Loucy (cell line): ENCODE results near the gene KLHL30.

Source experiments
- H2AFZ ChIP-seq: fragments of 200-600 bp; sonication (generic); 2 replicates; pipeline ENCODE4 v1.6.0; 2016; ENCODE audit warnings: antibody characterized with exemption, mild to moderate bottlenecking, low read length, moderate library complexity
- H3F3A ChIP-seq: fragments of 200-600 bp; 2 replicates; pipeline ENCODE4 v1.6.0; 2016; ENCODE audit warnings: antibody characterized with exemption, low read depth, mild to moderate bottlenecking
- H3K27me3 ChIP-seq: fragments of 200-600 bp; sonication (generic); 2 replicates; pipeline ENCODE4 v1.6.1; 2014; ENCODE audit warnings: low read length, mild to moderate bottlenecking; ENCODE audit not compliant: insufficient read depth, poor library complexity, severe bottlenecking
- H3K36me3 ChIP-seq: fragments of 200-600 bp; sonication (generic); 2 replicates; pipeline ENCODE4 v1.6.1; 2016; ENCODE audit warnings: low read length; ENCODE audit not compliant: insufficient read depth
- H3K4me1 ChIP-seq: fragments of 200-600 bp; sonication (generic); 2 replicates; pipeline ENCODE4 v1.5.1; 2014; ENCODE audit warnings: low read length, mild to moderate bottlenecking; ENCODE audit not compliant: insufficient read depth, poor library complexity, severe bottlenecking
- H3K4me2 ChIP-seq: fragments of 200-600 bp; sonication (generic); 2 replicates; pipeline ENCODE4 v1.6.0; 2014; ENCODE audit warnings: antibody characterized with exemption, low read length, low read depth, mild to moderate bottlenecking; ENCODE audit not compliant: poor library complexity, severe bottlenecking
- H3K4me3 ChIP-seq: fragments of 200-600 bp; sonication (generic); 2 replicates; pipeline ENCODE4 v1.5.1; 2014; ENCODE audit warnings: low read length, mild to moderate bottlenecking, mixed read lengths; ENCODE audit not compliant: poor library complexity, severe bottlenecking
- H3K79me2 ChIP-seq: fragments of 200-600 bp; sonication (generic); 2 replicates; pipeline ENCODE4 v1.6.1; 2014; ENCODE audit warnings: low read length; ENCODE audit not compliant: insufficient read depth
- H3K9ac ChIP-seq: fragments of 200-600 bp; sonication (generic); 2 replicates; pipeline ENCODE4 v1.6.0; 2014; ENCODE audit warnings: mild to moderate bottlenecking, low read depth, low read length, moderate library complexity; ENCODE audit not compliant: poor library complexity, severe bottlenecking
- H3K9me2 ChIP-seq: fragments of 200-600 bp; sonication (generic); replicated peaks from 2 replicates; pipeline ENCODE4 v1.6.1; 2016; ENCODE audit warnings: low read depth, low read length, mixed read lengths
- H3K9me3 ChIP-seq: fragments of 200-600 bp; sonication (generic); 2 replicates; pipeline ENCODE4 v1.6.1; 2014; ENCODE audit warnings: mild to moderate bottlenecking, antibody characterized with exemption, low read length, low read depth; ENCODE audit not compliant: insufficient read depth
- H4K20me1 ChIP-seq: fragments of 200-600 bp; sonication (generic); 2 replicates; pipeline ENCODE4 v1.6.0; 2014; ENCODE audit warnings: antibody characterized with exemption, low read length, mild to moderate bottlenecking; ENCODE audit not compliant: insufficient read depth, poor library complexity, severe bottlenecking
- EZH2phosphoT487 ChIP-seq: fragments of 200-600 bp; IDR thresholded peaks from 2 replicates; pipeline ENCODE4 v1.6.1; 2018; ENCODE audit warnings: antibody characterized with exemption, mild to moderate bottlenecking, moderate library complexity, borderline replicate concordance
- TF ChIP-seq, protein P1 (sequence below): fragments of 200-600 bp; sonication (generic); conservative IDR thresholded peaks from 2 replicates; pipeline ENCODE4 v1.5.1; 2014; ENCODE audit warnings: mild to moderate bottlenecking, antibody characterized with exemption, low read length

KLHL30 gene

DNA sequence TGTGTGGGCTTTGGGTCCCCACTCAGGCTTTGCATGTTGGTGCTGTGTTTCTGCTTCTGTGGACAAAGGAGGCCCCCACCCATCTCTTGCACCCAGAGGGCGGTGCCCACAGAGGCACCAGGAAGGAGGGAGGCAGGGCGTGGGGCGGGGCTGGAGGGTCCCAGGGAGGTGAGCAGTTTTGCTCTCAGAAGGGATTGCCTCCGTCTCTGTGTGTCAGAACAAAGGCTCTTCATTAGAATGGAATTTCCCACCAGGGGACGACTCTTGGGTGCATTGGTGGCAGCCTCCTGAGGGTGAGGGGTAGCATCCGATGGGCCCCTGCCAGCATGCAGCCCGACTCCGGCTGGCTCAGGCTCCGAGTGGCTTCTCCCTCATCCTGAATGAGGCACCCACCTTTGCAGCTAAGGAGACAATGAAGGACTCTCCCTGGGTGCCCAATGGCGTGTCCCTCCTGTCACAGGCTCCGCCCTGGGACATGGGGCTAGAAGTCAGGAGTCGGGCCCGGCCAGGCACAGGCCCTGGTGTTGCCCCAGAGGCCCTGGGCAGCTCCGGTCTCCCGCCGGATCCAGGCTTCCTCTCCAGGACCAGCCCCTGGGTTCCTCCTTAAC, 13.3 kb downstream of the KLHL30 start:
- no peak for TF ChIP-seq EZH2phosphoT487
- TF ChIP-seq, protein P1, sequence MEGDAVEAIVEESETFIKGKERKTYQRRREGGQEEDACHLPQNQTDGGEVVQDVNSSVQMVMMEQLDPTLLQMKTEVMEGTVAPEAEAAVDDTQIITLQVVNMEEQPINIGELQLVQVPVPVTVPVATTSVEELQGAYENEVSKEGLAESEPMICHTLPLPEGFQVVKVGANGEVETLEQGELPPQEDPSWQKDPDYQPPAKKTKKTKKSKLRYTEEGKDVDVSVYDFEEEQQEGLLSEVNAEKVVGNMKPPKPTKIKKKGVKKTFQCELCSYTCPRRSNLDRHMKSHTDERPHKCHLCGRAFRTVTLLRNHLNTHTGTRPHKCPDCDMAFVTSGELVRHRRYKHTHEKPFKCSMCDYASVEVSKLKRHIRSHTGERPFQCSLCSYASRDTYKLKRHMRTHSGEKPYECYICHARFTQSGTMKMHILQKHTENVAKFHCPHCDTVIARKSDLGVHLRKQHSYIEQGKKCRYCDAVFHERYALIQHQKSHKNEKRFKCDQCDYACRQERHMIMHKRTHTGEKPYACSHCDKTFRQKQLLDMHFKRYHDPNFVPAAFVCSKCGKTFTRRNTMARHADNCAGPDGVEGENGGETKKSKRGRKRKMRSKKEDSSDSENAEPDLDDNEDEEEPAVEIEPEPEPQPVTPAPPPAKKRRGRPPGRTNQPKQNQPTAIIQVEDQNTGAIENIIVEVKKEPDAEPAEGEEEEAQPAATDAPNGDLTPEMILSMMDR: no peak
- Histone ChIP-seq H3K9me2 (no peaks in the 10 kb centered on the region), H3K9ac (no peak overlapping the region), H3F3A (no peaks in the 10 kb centered on the region), H4K20me1 (no peaks in the 10 kb centered on the region), H2AFZ (no peak overlapping the region), H3K9me3 (no peaks in the 10 kb centered on the region), H3K4me3 (no peak overlapping the region), H3K27me3 (no peaks in the 10 kb centered on the region), H3K79me2 (no peaks in the 10 kb centered on the region), H3K36me3 (no peaks in the 10 kb centered on the region), H3K4me1 (no peaks in the 10 kb centered on the region), H3K4me2 (no peak overlapping the region)

DNA sequence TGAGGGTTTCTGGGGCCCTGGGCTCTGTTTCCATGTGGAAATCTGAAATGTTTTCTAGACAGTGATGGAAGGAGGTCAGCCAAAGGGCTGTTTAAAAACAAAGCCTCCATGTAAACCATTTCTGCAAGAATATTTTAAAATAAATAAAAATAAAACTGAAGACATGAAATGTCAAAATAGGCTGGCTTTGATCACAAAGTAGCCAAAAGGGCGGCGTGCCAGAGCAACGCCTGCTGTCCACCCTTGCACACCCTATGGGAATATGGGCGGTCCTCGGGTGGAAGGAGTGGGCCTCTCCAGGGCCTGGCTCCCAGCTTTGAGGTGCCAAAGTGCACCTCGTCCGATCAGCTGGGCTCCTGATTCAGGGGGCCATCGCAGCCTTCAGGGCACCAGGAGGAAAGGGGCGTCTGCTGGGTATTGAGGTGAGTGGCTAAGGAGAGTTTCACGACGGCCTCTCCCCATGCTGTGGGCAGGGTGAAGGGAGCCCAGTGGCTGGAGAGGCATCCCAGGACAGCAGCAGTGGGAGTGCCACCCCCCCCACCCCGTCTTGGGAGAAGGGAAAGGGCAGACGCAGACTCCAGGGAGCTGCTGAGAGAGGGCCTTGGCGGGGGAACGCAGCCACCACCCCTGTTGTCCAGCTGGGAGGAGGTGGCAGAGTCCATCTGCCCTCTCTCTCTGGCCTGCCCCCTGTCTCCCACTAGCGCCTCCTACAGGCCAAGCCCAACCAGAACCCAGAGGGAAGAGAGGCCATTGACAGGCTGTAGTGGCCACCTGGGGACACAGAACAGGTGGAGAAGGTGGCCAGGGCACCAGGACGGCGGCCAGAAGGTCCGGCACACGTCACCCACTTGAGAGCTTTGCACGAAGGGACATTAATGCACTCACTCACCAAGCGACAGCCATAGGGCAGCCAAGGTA, 14.6 kb downstream of the KLHL30 start:
- Histone ChIP-seq H4K20me1 (no peaks in the 10 kb centered on the region), H3K9me2 (no peaks in the 10 kb centered on the region), H3K4me3 (no peak overlapping the region), H3F3A (no peaks in the 10 kb centered on the region), H3K36me3 (no peaks in the 10 kb centered on the region), H2AFZ (no peak overlapping the region), H3K27me3 (no peaks in the 10 kb centered on the region), H3K4me1 (no peaks in the 10 kb centered on the region), H3K4me2 (no peak overlapping the region), H3K9ac (no peak overlapping the region), H3K79me2 (no peaks in the 10 kb centered on the region), H3K9me3 (no peaks in the 10 kb centered on the region)
- no peak for TF ChIP-seq EZH2phosphoT487
- TF ChIP-seq, protein P1: peak; percentile 42

DNA sequence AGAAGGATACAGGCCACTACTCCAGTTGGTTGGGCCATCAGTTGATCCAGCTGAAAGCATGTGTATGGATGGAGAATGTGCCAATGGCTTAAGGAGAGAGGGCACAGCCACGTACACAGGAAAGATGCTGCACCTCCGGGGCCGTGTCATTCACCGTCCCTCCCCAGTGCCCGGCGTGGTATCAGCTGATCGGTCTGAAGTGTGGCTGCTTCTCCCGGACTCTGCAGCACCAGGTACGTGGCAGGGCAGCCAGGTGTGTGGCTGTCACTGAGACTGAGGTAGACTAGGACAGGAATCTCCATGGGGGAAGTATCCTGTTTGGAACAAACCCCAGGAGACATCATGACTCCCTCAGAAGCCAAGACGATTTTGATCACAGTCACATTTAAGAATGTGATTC, 16.1 kb downstream of the KLHL30 start:
- H4K20me1 ChIP-seq: no peaks in the 10 kb centered on the region

More for the DNA sequence above, 16.1 kb downstream of the KLHL30 start:
- H3K9me2 ChIP-seq: no peaks in the 10 kb centered on the region
- no peak overlapping the region for H3K4me3 ChIP-seq
- H3K36me3 ChIP-seq: no peaks in the 10 kb centered on the region
- H3K4me2 ChIP-seq: no peak overlapping the region
- no peaks in the 10 kb centered on the region for H3K9me3 ChIP-seq
- no peaks in the 10 kb centered on the region for H3K27me3 ChIP-seq
- TF ChIP-seq EZH2phosphoT487: no peak
- TF ChIP-seq, protein P1: no peak
- H3K9ac ChIP-seq: no peak overlapping the region
- H3K79me2 ChIP-seq: no peaks in the 10 kb centered on the region
- peaks cover 4% of the 10 kb centered on the region for H3K4me1 ChIP-seq
- H2AFZ ChIP-seq: no peak overlapping the region
- no peaks in the 10 kb centered on the region for H3F3A ChIP-seq
